Astrocyte (in vitro differentiated cells and primary cell): Measurements from ENCODE around the gene DCAKD. TPM values are rescaled to one million over a fixed set of nuclear protein-coding genes. Genes with fewer than 3 reads are reported as not detected.

ENCODE experiments used
- DNase-seq: peaks from one replicate; pipeline ENCODE4 v3.0.0-alpha.2; 2010; ENCODE audit warnings: low read depth
- FAIRE-seq: peaks from 2 replicates; lab custom pipeline; 2011; peaks lifted over from hg19 to GRCh38; lab: Jason Lieb, UNC
- H2AFZ ChIP-seq: 2 replicates; pipeline ENCODE4 v1.6.0; 2012; ENCODE audit warnings: low read depth, low read length, inconsistent platforms
- H3K27ac ChIP-seq: 2 replicates; pipeline ENCODE4 v1.5.1; 2011; ENCODE audit warnings: low read depth, low read length, inconsistent platforms
- H3K27me3 ChIP-seq: 2 replicates; pipeline ENCODE4 v1.6.0; 2011; ENCODE audit warnings: low read length, inconsistent platforms; ENCODE audit not compliant: insufficient read depth
- H3K36me3 ChIP-seq: 2 replicates; pipeline ENCODE4 v1.5.1; 2011; ENCODE audit warnings: low read length, inconsistent platforms; ENCODE audit not compliant: insufficient read depth
- H3K4me1 ChIP-seq: 2 replicates; pipeline ENCODE4 v1.5.1; 2011; ENCODE audit warnings: low read length, inconsistent platforms; ENCODE audit not compliant: insufficient read depth
- H3K4me2 ChIP-seq: 2 replicates; pipeline ENCODE4 v1.6.0; 2012; ENCODE audit warnings: low read length, inconsistent platforms
- H3K4me3 ChIP-seq: 2 replicates; pipeline ENCODE4 v1.5.1; 2011; ENCODE audit warnings: low read depth, mild to moderate bottlenecking, low read length, inconsistent platforms; ENCODE audit not compliant: insufficient read depth
- H3K79me2 ChIP-seq: 2 replicates; pipeline ENCODE4 v1.6.0; 2012; ENCODE audit warnings: mild to moderate bottlenecking, low read length, inconsistent platforms; ENCODE audit not compliant: insufficient read depth
- H3K9ac ChIP-seq: 2 replicates; pipeline ENCODE4 v1.6.0; 2012; ENCODE audit warnings: mild to moderate bottlenecking, low read length, inconsistent platforms
- H3K9me3 ChIP-seq: 2 replicates; pipeline ENCODE4 v1.5.1; 2012; ENCODE audit warnings: low read depth, mild to moderate bottlenecking, low read length, inconsistent platforms; ENCODE audit not compliant: insufficient read depth
- H4K20me1 ChIP-seq: 2 replicates; pipeline ENCODE4 v1.6.0; 2012; ENCODE audit warnings: low read length, inconsistent platforms; ENCODE audit not compliant: insufficient read depth
- H3K27ac Mint-ChIP-seq: one replicate; pipeline ENCODE4 v1.8.0; 2021; ENCODE audit warnings: mild to moderate bottlenecking, mixed read lengths; ENCODE audit not compliant: unreplicated experiment
- H3K27me3 Mint-ChIP-seq: one replicate; pipeline ENCODE4 v1.8.0; 2021; ENCODE audit warnings: low read depth, mixed read lengths; ENCODE audit not compliant: unreplicated experiment
- H3K36me3 Mint-ChIP-seq: one replicate; pipeline ENCODE4 v1.8.0; 2021; ENCODE audit warnings: low read depth, mixed read lengths; ENCODE audit not compliant: unreplicated experiment
- H3K4me1 Mint-ChIP-seq: one replicate; pipeline ENCODE4 v1.8.0; 2021; ENCODE audit warnings: low read depth, mixed read lengths; ENCODE audit not compliant: unreplicated experiment
- H3K4me3 Mint-ChIP-seq: one replicate; pipeline ENCODE4 v1.8.0; 2021; ENCODE audit warnings: mild to moderate bottlenecking, moderate library complexity, mixed read lengths; ENCODE audit not compliant: unreplicated experiment
- H3K9me3 Mint-ChIP-seq: one replicate; pipeline ENCODE4 v1.8.0; 2021; ENCODE audit warnings: mild to moderate bottlenecking, mixed read lengths; ENCODE audit not compliant: unreplicated experiment
- CTCF ChIP-seq: IDR thresholded peaks from 2 replicates; pipeline ENCODE4 v1.5.1; 2011; ENCODE audit warnings: low read depth, mild to moderate bottlenecking, inconsistent platforms, low read length, moderate library complexity; ENCODE audit not compliant: insufficient read depth
- EZH2 ChIP-seq: IDR thresholded peaks from 2 replicates; pipeline ENCODE4 v1.6.1; 2012; ENCODE audit warnings: mild to moderate bottlenecking, low read length, inconsistent platforms; ENCODE audit not compliant: insufficient read depth
- total RNA-seq: library from RNA; stranded (reverse); gene quantifications from 2 replicates; pipeline ENCODE4 v1.2.1, GENCODE V29; 2021

Gene DCAKD
- total RNA-seq, 1 donor from 2014 or later: 34.8 TPM

GRCh38 chr17:45029758-45030423, 21.5 kb downstream of the DCAKD start:
- no peak overlapping the region for H2AFZ ChIP-seq
- H3K4me1 Mint-ChIP-seq: peaks cover 10% of the 10 kb centered on the region
- H3K27ac Mint-ChIP-seq: no peak overlapping the region
- DNase-seq: no peak
- H4K20me1 ChIP-seq: peaks cover 4% of the 10 kb centered on the region
- no peak for TF ChIP-seq CTCF
- no peak for TF ChIP-seq EZH2
- no peak overlapping the region for H3K4me3 Mint-ChIP-seq
- FAIRE-seq: no peak
- H3K4me2 ChIP-seq: no peak overlapping the region
- H3K36me3 Mint-ChIP-seq: peaks cover 24% of the 10 kb centered on the region
- no peaks in the 10 kb centered on the region for H3K9me3 ChIP-seq
- H3K36me3 ChIP-seq: peaks cover 12% of the 10 kb centered on the region
- H3K4me3 ChIP-seq: no peak overlapping the region
- no peak overlapping the region for H3K9ac ChIP-seq
- no peaks in the 10 kb centered on the region for H3K4me1 ChIP-seq
- H3K9me3 Mint-ChIP-seq: no peaks in the 10 kb centered on the region
- H3K27ac ChIP-seq: no peak overlapping the region
- H3K27me3 Mint-ChIP-seq: no peaks in the 10 kb centered on the region
- no peaks in the 10 kb centered on the region for H3K79me2 ChIP-seq
- H3K27me3 ChIP-seq: no peaks in the 10 kb centered on the region

- no peak for FAIRE-seq
- H3K27ac ChIP-seq: no peak overlapping the region
Observed at GRCh38 chr17:45029096-45029495, 22.3 kb downstream of the DCAKD start.

More at GRCh38 chr17:45029096-45029495, 22.3 kb downstream of the DCAKD start:
- Histone ChIP-seq H4K20me1 (peaks cover 4% of the 10 kb centered on the region), H3K27me3 (no peaks in the 10 kb centered on the region), H3K4me2 (no peak overlapping the region), H3K9ac (no peak overlapping the region), H3K4me3 (no peak overlapping the region), H2AFZ (no peak overlapping the region), H3K9me3 (no peaks in the 10 kb centered on the region), H3K4me1 (no peaks in the 10 kb centered on the region), H3K36me3 (peaks cover 8% of the 10 kb centered on the region), H3K79me2 (no peaks in the 10 kb centered on the region)
- H3K36me3 Mint-ChIP-seq: peaks cover 18% of the 10 kb centered on the region
- DNase-seq: no peak
- no peaks in the 10 kb centered on the region for H3K9me3 Mint-ChIP-seq
- no peak overlapping the region for H3K4me3 Mint-ChIP-seq
- no peak overlapping the region for H3K27ac Mint-ChIP-seq
- peaks cover 10% of the 10 kb centered on the region for H3K4me1 Mint-ChIP-seq
- no peak for TF ChIP-seq EZH2
- TF ChIP-seq CTCF: no peak
- no peaks in the 10 kb centered on the region for H3K27me3 Mint-ChIP-seq
